ENCODE data around the gene FAM135A. TPM values are rescaled to one million over a fixed set of nuclear protein-coding genes. Genes with fewer than 3 reads are reported as not detected.
"Not testable (repeated sequence)": the region's sequence is repeated elsewhere in the genome, so short reads cannot be mapped to it uniquely, and the experiment has no call there.

FAM135A gene
- total RNA-seq, 1 donor: 29.4 TPM

DNA sequence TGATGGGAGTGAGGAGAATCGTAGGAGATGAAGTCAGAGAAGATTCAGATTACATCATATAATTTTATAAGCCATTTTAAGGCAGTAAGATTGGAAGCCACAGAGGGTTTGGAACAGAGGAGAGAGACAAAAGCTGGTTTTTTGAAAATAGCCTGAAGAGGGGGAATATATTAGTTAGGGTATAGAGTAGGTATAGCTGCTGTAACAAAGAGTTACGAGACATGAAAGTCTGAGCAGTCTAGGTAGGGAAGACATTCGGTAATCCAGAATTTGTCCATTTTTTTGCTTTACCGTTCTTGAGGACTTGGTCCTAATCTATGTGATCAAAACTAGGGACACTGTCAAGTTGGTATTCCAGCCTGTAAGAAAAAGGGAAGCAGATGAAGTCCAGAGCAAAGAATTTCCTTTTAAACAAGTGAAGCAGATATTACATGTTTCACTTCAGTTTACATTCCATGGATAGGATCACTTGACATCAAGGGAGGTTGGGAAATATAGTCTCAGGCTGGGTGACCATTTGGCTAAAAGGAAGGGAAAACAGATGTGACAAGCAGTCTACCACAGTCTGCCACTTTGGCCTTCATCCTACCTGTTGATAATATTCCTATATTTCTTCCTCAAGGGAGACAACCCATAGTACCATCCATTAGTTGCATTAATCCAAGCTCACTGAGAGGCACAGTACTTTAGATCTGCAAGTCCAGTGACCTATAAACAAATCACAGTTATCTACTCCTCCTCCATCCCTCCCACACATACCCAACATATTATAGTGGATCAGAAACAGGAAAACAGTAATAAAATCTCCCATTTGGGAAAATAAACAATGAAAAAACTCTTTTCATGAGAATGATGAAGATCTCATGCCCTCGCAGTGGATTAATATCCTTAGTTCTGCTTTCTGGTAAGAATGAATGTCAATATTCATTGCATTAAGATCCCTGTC, 10.2 kb downstream of the FAM135A start:
- no peak overlapping the region for H3K4me3 ChIP-seq (ENCODE audit: low read depth, low read length)
- peak; percentile 85 for DNase-seq (ENCODE audit: low read depth)
- TF ChIP-seq CTCF (IDR thresholded peaks at IDR 0.05; ENCODE audit: insufficient read depth, low read depth, low read length): no peak

DNA sequence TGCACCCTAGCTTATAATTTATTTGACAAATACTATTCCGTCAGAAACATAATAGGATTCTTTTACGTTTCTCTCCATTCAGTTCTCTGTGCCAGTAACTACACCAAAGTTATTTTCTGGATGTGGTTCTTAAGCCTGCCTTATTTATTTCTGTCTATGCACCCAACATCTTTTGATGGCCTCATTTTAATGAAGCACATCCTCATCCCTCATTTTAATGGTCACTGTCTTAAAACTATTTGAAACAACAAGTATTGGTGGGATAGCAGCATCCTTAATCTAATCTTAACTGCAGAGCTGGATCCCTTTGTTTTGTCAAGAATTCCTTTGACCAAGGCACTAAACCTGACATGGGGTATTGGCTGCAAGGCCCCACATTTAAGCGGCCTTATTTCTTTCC, 11.0 kb downstream of the FAM135A start:
- no peak for TF ChIP-seq CTCF (IDR thresholded peaks at IDR 0.05; ENCODE audit: insufficient read depth, low read depth, low read length)
- DNase-seq (ENCODE audit: low read depth): peak; percentile 68

DNA sequence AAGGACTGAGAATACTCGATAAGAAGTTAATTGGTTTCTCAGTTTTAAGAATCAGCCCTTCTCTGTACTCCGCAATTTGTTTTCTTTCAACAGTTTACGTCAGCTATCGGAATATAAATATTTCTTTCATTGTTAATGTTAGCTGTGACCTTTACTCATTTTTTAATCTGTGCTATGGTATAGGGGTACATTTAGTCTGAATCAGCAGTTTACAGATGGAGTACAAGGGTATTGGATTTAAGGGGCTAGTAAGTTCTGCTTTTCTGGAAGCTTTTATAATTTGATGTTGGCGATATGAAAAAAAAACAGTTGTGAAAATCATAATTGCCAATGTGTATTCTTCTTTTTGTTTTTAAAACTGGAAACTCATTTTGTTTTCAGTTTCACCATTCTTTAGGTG, 23.0 kb downstream of the FAM135A start:
- H3K4me3 ChIP-seq (ENCODE audit: low read depth, low read length): no peak overlapping the region
- no peak for TF ChIP-seq CTCF (IDR thresholded peaks at IDR 0.05; ENCODE audit: insufficient read depth, low read depth, low read length)
- DNase-seq (ENCODE audit: low read depth): no peak

More for the DNA sequence above, 11.0 kb downstream of the FAM135A start:
- H3K4me3 ChIP-seq (ENCODE audit: low read depth, low read length): no peak overlapping the region

- no peak for TF ChIP-seq CTCF (IDR thresholded peaks at IDR 0.05; ENCODE audit: insufficient read depth, low read depth, low read length)
- no peak overlapping the region for H3K4me3 ChIP-seq (ENCODE audit: low read depth, low read length)
Observed at GRCh38 chr6:70445001-70445400, 31.7 kb downstream of the FAM135A start.

GRCh38 chr6:70447343-70448070, 34.2 kb downstream of the FAM135A start:
- not testable (repeated sequence) for H3K4me3 ChIP-seq (ENCODE audit: low read depth, low read length)

More at GRCh38 chr6:70445001-70445400, 31.7 kb downstream of the FAM135A start:
- DNase-seq (ENCODE audit: low read depth): no peak

DNA sequence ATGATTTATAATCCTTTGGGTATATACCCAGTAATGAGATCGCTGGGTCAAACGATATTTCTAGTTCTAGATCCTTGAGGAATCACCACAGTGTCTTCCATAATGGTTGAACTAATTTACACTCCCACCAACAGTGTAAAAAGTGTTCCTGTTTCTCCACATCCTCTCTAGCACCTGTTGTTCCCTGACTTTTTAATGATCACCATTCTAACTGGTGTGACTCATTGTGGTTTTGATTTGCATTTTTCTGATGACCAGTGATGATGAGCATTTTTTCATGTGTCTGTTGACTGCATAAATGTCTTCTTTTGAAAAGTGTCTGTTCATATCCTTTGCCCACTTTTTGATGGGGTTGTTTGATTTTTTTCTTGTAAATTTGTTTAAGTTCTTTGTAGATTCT, 40.6 kb downstream of the FAM135A start:
- DNase-seq (ENCODE audit: low read depth): peak; percentile 6
- H3K4me3 ChIP-seq (ENCODE audit: low read depth, low read length): not testable (repeated sequence)

More at GRCh38 chr6:70447343-70448070, 34.2 kb downstream of the FAM135A start:
- DNase-seq (ENCODE audit: low read depth): not testable (repeated sequence)

GRCh38 chr6:70456735-70457134, 43.4 kb downstream of the FAM135A start:
- TF ChIP-seq CTCF (IDR thresholded peaks at IDR 0.05; ENCODE audit: insufficient read depth, low read depth, low read length): no peak
- no peak for DNase-seq (ENCODE audit: low read depth)
- no peak overlapping the region for H3K4me3 ChIP-seq (ENCODE audit: low read depth, low read length)

All from fibroblast of villous mesenchyme (primary cell).